ENCODE data around the gene LGALS3BP.
A peak's percentile ranks its signal among the peaks of the same experiment; 100 is the strongest.

Gene LGALS3BP

DNA sequence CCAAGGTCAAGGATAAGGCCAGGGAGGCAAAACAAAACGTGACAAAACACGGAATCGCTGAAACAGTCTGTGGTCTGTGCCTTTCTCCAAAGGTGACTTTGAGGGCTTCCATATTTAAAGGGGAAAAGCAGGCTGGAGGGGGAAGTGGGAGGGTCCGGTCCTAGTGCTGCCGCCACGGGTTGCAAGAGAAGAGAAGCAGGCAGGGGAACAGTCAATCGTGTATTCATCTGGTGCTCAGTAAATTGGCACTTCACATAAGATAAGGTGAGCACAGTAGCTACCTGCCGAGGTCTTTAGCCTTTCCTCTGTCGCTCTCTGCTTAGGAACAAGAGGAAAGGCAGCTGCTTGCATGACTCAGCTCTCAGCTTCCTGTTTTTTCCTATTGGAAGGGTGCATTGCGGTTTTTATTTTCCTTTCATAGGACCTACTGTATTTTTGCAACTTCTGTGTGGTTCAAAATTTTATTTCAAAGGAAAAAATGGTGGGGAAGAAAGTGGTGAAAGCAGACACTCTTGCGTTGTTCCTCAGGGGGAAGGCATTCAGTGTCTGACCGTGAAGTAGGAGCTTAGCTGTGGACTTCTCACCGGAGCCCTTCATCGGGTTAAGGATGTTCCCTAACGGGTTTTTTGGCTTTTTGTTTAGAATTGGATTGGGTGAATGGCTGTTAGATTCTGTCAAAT is 7.1 kb upstream of the LGALS3BP start:
- no peak for DNase-seq
- Histone ChIP-seq H3K27me3 (ENCODE audit: insufficient read depth, low read depth, severe bottlenecking) (no peaks in the 10 kb centered on the region), H3K9me3 (ENCODE audit: severe bottlenecking) (no peaks in the 10 kb centered on the region), H3K27ac (no peak overlapping the region), H3K36me3 (peaks cover 14% of the 10 kb centered on the region), H3K4me3 (ENCODE audit: low read depth, low read length) (no peak overlapping the region)
- TF ChIP-seq, protein P1, sequence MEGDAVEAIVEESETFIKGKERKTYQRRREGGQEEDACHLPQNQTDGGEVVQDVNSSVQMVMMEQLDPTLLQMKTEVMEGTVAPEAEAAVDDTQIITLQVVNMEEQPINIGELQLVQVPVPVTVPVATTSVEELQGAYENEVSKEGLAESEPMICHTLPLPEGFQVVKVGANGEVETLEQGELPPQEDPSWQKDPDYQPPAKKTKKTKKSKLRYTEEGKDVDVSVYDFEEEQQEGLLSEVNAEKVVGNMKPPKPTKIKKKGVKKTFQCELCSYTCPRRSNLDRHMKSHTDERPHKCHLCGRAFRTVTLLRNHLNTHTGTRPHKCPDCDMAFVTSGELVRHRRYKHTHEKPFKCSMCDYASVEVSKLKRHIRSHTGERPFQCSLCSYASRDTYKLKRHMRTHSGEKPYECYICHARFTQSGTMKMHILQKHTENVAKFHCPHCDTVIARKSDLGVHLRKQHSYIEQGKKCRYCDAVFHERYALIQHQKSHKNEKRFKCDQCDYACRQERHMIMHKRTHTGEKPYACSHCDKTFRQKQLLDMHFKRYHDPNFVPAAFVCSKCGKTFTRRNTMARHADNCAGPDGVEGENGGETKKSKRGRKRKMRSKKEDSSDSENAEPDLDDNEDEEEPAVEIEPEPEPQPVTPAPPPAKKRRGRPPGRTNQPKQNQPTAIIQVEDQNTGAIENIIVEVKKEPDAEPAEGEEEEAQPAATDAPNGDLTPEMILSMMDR (IDR thresholded peaks at IDR 0.05; ENCODE audit: low read depth, low read length), result no peak

DNA sequence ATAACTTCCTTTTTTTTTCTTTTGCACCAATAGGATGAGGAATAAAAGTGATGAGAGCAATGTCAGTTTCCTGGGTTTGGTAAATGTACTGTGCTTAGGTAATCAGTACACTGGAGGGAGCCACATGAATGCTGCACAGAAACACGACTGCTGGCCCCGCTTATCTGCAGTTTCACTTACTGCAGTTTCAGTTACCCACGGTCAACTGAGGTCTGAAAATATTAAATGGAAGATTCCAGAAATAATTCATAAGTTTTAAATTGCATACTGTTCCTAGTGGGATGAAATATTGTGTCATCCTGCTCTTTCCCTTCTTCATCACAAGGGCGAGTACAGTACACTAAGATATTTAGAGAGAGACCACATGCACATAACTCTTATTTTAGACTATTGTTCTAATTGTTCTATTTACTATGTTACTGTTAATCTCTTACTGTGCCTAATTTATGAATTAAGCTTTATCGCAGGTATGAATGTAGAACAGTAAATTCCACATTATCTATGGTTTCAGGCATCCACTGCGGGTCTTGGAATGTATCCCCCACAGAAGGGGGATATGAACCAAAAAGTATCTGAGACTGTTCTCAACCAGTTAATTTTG is 6.4 kb upstream of the LGALS3BP start:
- no peak for DNase-seq
- TF ChIP-seq, protein P1 (IDR thresholded peaks at IDR 0.05; ENCODE audit: low read depth, low read length), result peak; percentile 38; the same call in 1 of the 2 replicates
- Histone ChIP-seq H3K9me3 (ENCODE audit: severe bottlenecking) (no peaks in the 10 kb centered on the region), H3K36me3 (peaks cover 8% of the 10 kb centered on the region), H3K27ac (no peak overlapping the region), H3K27me3 (ENCODE audit: insufficient read depth, low read depth, severe bottlenecking) (no peaks in the 10 kb centered on the region), H3K4me3 (ENCODE audit: low read depth, low read length) (no peak overlapping the region)

DNA sequence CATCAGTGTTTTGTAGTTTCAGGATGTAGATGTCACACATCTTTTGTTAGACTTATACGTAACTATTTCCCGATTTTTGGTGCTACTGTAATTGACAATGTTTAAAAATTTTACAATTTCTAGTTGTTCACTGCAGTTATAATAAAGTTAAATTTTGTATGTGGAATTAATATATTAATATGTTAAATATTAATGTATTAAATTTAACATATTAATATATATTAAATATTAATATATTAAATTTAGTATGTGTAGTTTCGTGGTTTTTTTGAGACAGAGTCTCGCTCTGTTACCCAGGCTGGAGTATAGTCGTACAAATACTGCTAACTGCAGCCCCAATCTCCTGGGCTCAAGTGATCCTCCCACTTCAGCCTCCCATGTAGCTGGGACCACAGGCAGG is 5.7 kb upstream of the LGALS3BP start:
- no peak overlapping the region for H3K27ac ChIP-seq
- no peak for DNase-seq
- no peaks in the 10 kb centered on the region for H3K27me3 ChIP-seq (ENCODE audit: insufficient read depth, low read depth, severe bottlenecking)
- TF ChIP-seq, protein P1 (IDR thresholded peaks at IDR 0.05; ENCODE audit: low read depth, low read length), result no peak
- peaks cover 4% of the 10 kb centered on the region; the same call in 1 of the 2 replicates for H3K36me3 ChIP-seq
- no peak overlapping the region for H3K4me3 ChIP-seq (ENCODE audit: low read depth, low read length)
- no peaks in the 10 kb centered on the region for H3K9me3 ChIP-seq (ENCODE audit: severe bottlenecking)

DNA sequence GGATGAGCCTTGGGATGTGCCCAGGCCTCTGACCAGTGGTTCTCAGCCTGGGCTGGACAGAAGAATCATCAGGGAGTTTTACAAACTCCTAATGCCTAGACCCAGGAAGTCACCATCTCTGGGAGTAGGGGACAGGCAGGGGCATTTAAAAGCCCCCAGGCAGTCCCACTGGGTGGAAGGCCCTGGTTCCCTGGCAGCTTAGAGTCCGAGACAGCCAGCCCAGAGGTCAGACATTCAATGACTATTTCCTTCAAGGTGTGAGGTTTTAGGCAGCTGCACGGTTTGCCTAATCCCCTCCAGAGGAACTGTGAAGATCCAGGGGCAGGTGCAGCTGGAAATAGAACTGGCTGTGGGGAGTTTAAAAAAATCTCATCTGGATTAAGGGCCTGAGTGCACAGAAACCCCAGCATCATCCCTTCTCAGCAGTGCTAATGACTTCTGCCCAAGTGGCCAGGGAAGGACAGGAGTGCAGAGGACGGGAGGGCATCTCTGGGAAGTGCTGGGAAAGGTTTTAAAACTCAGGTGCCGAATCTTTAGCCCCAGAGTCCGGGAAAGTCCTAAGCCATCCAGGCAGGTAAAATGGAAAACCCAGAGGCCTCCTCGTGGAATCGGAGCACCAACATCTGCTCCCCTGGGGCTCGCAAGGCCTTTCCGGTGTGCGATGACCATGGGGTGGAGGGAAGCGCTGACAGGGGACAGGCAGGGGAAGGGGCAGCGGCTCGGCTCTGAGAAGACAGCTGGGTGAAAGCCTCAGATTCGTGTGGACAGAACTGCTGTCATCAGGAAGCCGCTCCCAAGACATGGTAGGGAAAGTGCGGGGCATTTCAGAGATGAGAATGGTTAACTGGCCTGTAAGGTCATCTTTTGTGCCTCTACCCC is 1.5 kb upstream of the LGALS3BP start:
- TF ChIP-seq, protein P1 (IDR thresholded peaks at IDR 0.05; ENCODE audit: low read depth, low read length), result no peak
- H3K9me3 ChIP-seq (ENCODE audit: severe bottlenecking), result no peaks in the 10 kb centered on the region
- peak overlapping the region; percentile 6 for H3K4me3 ChIP-seq (ENCODE audit: low read depth, low read length)
- DNase-seq, result peak; percentile 89
- no peaks in the 10 kb centered on the region for H3K36me3 ChIP-seq
- H3K27ac ChIP-seq, result peak overlapping the region; percentile 51
- H3K27me3 ChIP-seq (ENCODE audit: insufficient read depth, low read depth, severe bottlenecking), result no peaks in the 10 kb centered on the region

DNA sequence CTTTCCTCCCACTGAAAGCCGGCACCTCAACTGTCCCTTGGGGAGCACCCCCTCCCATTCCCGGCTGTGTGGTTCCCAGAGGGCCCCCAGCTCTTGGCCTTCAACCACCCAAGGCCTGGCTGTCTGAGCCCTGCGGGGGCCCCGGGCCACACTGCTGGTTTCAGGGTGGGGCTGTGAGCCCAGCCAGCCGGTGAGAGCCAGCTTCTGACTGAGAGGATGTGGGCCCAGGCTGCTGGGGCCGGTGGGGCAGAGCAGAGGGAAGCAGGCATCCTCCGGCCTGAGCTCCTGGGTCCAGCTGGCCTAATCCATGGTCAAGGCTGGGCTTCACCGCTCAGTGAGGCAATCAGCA is 875 bp upstream of the LGALS3BP start:
- TF ChIP-seq, protein P1 (IDR thresholded peaks at IDR 0.05; ENCODE audit: low read depth, low read length), result no peak
- Histone ChIP-seq H3K9me3 (ENCODE audit: severe bottlenecking) (no peaks in the 10 kb centered on the region), H3K4me3 (ENCODE audit: low read depth, low read length) (no peak overlapping the region), H3K27ac (peak overlapping the region; percentile 51), H3K36me3 (no peaks in the 10 kb centered on the region), H3K27me3 (ENCODE audit: insufficient read depth, low read depth, severe bottlenecking) (no peaks in the 10 kb centered on the region)
- DNase-seq, result peak; percentile 49
